Measurements from ENCODE around the gene CDK2AP2.

GRCh38 chr11:67500831-67501715, 6.9 kb downstream of the CDK2AP2 start:
- TF ChIP-seq MAX (IDR thresholded peaks at IDR 0.05) (no peak), RAD21 (IDR thresholded peaks at IDR 0.05 in 1 of 2, conservative IDR thresholded peaks at IDR 0.05 in 1 of 2; ENCODE audit: low read depth in 2 of 2, low read length in 2 of 2) (no peak)
